ENCODE measurements around the gene GRIN3A.

- TF ChIP-seq, protein P1, sequence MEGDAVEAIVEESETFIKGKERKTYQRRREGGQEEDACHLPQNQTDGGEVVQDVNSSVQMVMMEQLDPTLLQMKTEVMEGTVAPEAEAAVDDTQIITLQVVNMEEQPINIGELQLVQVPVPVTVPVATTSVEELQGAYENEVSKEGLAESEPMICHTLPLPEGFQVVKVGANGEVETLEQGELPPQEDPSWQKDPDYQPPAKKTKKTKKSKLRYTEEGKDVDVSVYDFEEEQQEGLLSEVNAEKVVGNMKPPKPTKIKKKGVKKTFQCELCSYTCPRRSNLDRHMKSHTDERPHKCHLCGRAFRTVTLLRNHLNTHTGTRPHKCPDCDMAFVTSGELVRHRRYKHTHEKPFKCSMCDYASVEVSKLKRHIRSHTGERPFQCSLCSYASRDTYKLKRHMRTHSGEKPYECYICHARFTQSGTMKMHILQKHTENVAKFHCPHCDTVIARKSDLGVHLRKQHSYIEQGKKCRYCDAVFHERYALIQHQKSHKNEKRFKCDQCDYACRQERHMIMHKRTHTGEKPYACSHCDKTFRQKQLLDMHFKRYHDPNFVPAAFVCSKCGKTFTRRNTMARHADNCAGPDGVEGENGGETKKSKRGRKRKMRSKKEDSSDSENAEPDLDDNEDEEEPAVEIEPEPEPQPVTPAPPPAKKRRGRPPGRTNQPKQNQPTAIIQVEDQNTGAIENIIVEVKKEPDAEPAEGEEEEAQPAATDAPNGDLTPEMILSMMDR (IDR thresholded peaks at IDR 0.05; ENCODE audit: low read length), result no peak
- TF ChIP-seq EZH2 (IDR thresholded peaks at IDR 0.05; ENCODE audit: borderline replicate concordance, low read length), result no peak
These were observed 15.3 kb upstream of the GRIN3A start for GRCh38 chr9:101753716-101754115.
